ENCODE data around the gene AGBL2.

GRCh38 chr11:47649276-47649675, 65.9 kb downstream of the AGBL2 start:
- TF ChIP-seq CTCF (IDR thresholded peaks at IDR 0.05 in 4 of 5, conservative IDR thresholded peaks at IDR 0.05 in 1 of 5): no peak
- no peak for TF ChIP-seq POLR2A (IDR thresholded peaks at IDR 0.05)
